Gastrocnemius medialis (tissue), 4 donors: ENCODE measurements around the gene TGM2.

Experiments
- POLR2A ChIP-seq, 2 donors: fragments of 450-650 bp; IDR thresholded peaks; one replicate each; pipeline ENCODE4 v1.6.1; 2017; ENCODE audit warnings: antibody characterized with exemption in 2 of 2, mild to moderate bottlenecking in 2 of 2, moderate library complexity in 2 of 2
- TF ChIP-seq, protein P1 (sequence below), 5 experiments: fragments of 450-650 bp in 3 of 5; fragments of 200-600 bp in 2 of 5; sonication (generic) in 2 of 5; IDR thresholded peaks in 4 of 5; conservative IDR thresholded peaks in 1 of 5; 1 replicate in 4 of 5; 2 replicates in 1 of 5; pipeline ENCODE4 v1.5.1; 2016 to 2019; ENCODE audit warnings: antibody characterized with exemption in 5 of 5, mild to moderate bottlenecking in 3 of 5, moderate library complexity in 3 of 5

DNA sequence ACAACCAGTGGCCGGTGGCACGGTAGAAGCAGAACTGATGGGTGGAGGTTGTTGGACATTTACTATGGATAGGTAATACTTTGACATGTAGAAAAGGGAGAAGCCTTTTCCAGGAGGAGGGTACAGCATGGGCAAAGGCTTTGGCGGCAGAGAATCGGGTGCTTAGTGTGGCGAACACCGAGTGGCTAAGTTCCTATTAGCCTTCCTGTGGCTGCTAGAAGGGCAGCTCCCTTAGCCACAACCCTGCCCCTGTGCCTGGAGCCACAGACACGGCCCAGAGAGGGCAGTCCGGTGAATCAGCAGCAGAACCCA lies 37.9 kb upstream of the TGM2 start:
- TF ChIP-seq, protein P1, sequence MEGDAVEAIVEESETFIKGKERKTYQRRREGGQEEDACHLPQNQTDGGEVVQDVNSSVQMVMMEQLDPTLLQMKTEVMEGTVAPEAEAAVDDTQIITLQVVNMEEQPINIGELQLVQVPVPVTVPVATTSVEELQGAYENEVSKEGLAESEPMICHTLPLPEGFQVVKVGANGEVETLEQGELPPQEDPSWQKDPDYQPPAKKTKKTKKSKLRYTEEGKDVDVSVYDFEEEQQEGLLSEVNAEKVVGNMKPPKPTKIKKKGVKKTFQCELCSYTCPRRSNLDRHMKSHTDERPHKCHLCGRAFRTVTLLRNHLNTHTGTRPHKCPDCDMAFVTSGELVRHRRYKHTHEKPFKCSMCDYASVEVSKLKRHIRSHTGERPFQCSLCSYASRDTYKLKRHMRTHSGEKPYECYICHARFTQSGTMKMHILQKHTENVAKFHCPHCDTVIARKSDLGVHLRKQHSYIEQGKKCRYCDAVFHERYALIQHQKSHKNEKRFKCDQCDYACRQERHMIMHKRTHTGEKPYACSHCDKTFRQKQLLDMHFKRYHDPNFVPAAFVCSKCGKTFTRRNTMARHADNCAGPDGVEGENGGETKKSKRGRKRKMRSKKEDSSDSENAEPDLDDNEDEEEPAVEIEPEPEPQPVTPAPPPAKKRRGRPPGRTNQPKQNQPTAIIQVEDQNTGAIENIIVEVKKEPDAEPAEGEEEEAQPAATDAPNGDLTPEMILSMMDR (IDR thresholded peaks at IDR 0.05 in 4 of 5, conservative IDR thresholded peaks at IDR 0.05 in 1 of 5): no peak
- no peak for TF ChIP-seq POLR2A (IDR thresholded peaks at IDR 0.05)
